Progenitor cell of endocrine pancreas (in vitro differentiated cells): ENCODE measurements around the gene UBA5. TPM values are rescaled to one million over a fixed set of nuclear protein-coding genes. Genes with fewer than 3 reads are reported as not detected.

Experiments used
- DNase-seq: peaks from one replicate; pipeline ENCODE4 v3.0.0; 2021; ENCODE audit warnings: low spot score; ENCODE audit not compliant: unreplicated experiment
- H3K27ac Mint-ChIP-seq: 2 replicates; pipeline ENCODE4 v1.8.0; 2021; ENCODE audit warnings: mild to moderate bottlenecking, moderate library complexity, mixed read lengths
- H3K27me3 Mint-ChIP-seq: 2 replicates; pipeline ENCODE4 v1.8.0; 2021; ENCODE audit warnings: mixed read lengths
- H3K36me3 Mint-ChIP-seq: 2 replicates; pipeline ENCODE4 v1.8.0; 2022; ENCODE audit warnings: mixed read lengths; ENCODE audit not compliant: insufficient read depth
- H3K4me1 Mint-ChIP-seq: 2 replicates; pipeline ENCODE4 v1.8.0; 2021; ENCODE audit warnings: low read depth, mixed read lengths
- H3K4me3 Mint-ChIP-seq: 2 replicates; pipeline ENCODE4 v1.8.0; 2021; ENCODE audit warnings: low read depth, mild to moderate bottlenecking, moderate library complexity, mixed read lengths
- H3K9me3 Mint-ChIP-seq: 2 replicates; pipeline ENCODE4 v1.8.0; 2021; ENCODE audit warnings: low read depth, mixed read lengths
- CTCF ChIP-seq: fragments of 200-600 bp; sonication (generic); IDR thresholded peaks from one replicate; pipeline ENCODE4 v1.5.0; 2021; ENCODE audit warnings: antibody characterized with exemption, mild to moderate bottlenecking; ENCODE audit not compliant: unreplicated experiment
- total RNA-seq: library from RNA; stranded (reverse); gene quantifications from 2 replicates; pipeline ENCODE4 v1.2.1, GENCODE V29; 2021

The UBA5 gene
- total RNA-seq, 1 donor from 2014 or later, result 42.7 TPM

GRCh38 chr3:132682201-132682600 lies 22.1 kb downstream of the UBA5 start:
- no peaks in the 10 kb centered on the region for H3K9me3 Mint-ChIP-seq
- no peaks in the 10 kb centered on the region for H3K27me3 Mint-ChIP-seq
- DNase-seq, result no peak
- no peak overlapping the region for H3K4me3 Mint-ChIP-seq
- H3K36me3 Mint-ChIP-seq, result peaks cover 16% of the 10 kb centered on the region
- no peak for TF ChIP-seq CTCF
- no peak overlapping the region for H3K27ac Mint-ChIP-seq
- H3K4me1 Mint-ChIP-seq, result peaks cover 5% of the 10 kb centered on the region

GRCh38 chr3:132690040-132690439 lies 29.9 kb downstream of the UBA5 start:
- Mint-ChIP-seq H3K36me3 (peaks cover 17% of the 10 kb centered on the region), H3K27ac (no peak overlapping the region), H3K27me3 (no peaks in the 10 kb centered on the region), H3K4me1 (no peaks in the 10 kb centered on the region), H3K4me3 (no peak overlapping the region), H3K9me3 (no peaks in the 10 kb centered on the region)
- DNase-seq, result no peak
- TF ChIP-seq CTCF, result no peak

DNA sequence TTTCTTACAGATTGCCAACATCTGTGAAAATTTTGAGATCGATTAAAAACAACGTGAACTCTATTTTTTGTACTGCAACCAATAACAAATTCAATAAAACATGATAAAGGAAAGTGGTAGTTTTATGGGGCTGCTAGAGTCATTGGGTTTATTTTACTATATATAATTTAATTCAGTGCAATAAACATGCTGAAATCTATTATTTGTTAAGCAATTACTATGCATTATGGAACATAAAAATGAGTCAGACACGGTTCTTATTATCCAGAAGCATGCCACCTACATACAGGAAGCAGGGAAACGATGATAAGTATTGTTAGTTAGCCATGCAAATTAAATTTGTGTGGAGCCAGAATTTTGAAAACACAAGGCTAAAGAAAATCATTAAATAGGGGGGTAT lies 34.9 kb downstream of the UBA5 start:
- no peak for TF ChIP-seq CTCF
- Mint-ChIP-seq H3K4me1 (no peaks in the 10 kb centered on the region), H3K4me3 (no peak overlapping the region), H3K9me3 (no peaks in the 10 kb centered on the region), H3K27me3 (no peaks in the 10 kb centered on the region), H3K36me3 (peaks cover 16% of the 10 kb centered on the region), H3K27ac (no peak overlapping the region)
- DNase-seq, result no peak

- TF ChIP-seq CTCF, result no peak
- H3K4me3 Mint-ChIP-seq, result no peak overlapping the region
- H3K4me1 Mint-ChIP-seq, result no peaks in the 10 kb centered on the region
- no peaks in the 10 kb centered on the region for H3K27me3 Mint-ChIP-seq
- no peak overlapping the region for H3K27ac Mint-ChIP-seq
- no peaks in the 10 kb centered on the region for H3K9me3 Mint-ChIP-seq
- no peak for DNase-seq
- H3K36me3 Mint-ChIP-seq, result peaks cover 16% of the 10 kb centered on the region
Measured at GRCh38 chr3:132695422-132695821, 35.3 kb downstream of the UBA5 start.

GRCh38 chr3:132703733-132704132 lies 43.6 kb downstream of the UBA5 start:
- no peaks in the 10 kb centered on the region for H3K4me1 Mint-ChIP-seq
- no peaks in the 10 kb centered on the region for H3K9me3 Mint-ChIP-seq
- TF ChIP-seq CTCF, result no peak
- H3K27me3 Mint-ChIP-seq, result no peaks in the 10 kb centered on the region
- DNase-seq, result no peak
- H3K4me3 Mint-ChIP-seq, result no peak overlapping the region
- H3K27ac Mint-ChIP-seq, result no peak overlapping the region
- peaks cover 28% of the 10 kb centered on the region for H3K36me3 Mint-ChIP-seq
